Osteoblast (primary cell): ENCODE results near the gene DGKI. TPM values are rescaled to one million over a fixed set of nuclear protein-coding genes. Genes with fewer than 3 reads are reported as not detected.

Source experiments
- DNase-seq: peaks from one replicate; pipeline ENCODE4 v3.0.0; 2011; ENCODE audit warnings: low spot score, mixed read lengths; ENCODE audit not compliant: insufficient read length; ENCODE audit errors: missing footprints
- H2AFZ ChIP-seq: 2 replicates; pipeline ENCODE4 v1.6.0; 2011; ENCODE audit warnings: mild to moderate bottlenecking, low read length
- H3K27ac ChIP-seq: 2 replicates; pipeline ENCODE4 v1.5.1; 2011; ENCODE audit warnings: mild to moderate bottlenecking, low read depth, low read length, moderate library complexity
- H3K27me3 ChIP-seq: 2 replicates; pipeline ENCODE4 v1.6.0; 2012; ENCODE audit warnings: mild to moderate bottlenecking, control low read depth, inconsistent platforms, low read length, moderate library complexity; ENCODE audit not compliant: insufficient read depth
- H3K36me3 ChIP-seq: 2 replicates; pipeline ENCODE4 v1.5.1; 2011; ENCODE audit warnings: mild to moderate bottlenecking, low read length, control low read depth, moderate library complexity; ENCODE audit not compliant: insufficient read depth
- H3K4me1 ChIP-seq: 2 replicates; pipeline ENCODE4 v1.5.1; 2011; ENCODE audit warnings: mild to moderate bottlenecking, low read length, control low read depth, moderate library complexity; ENCODE audit not compliant: insufficient read depth
- H3K4me2 ChIP-seq: 2 replicates; pipeline ENCODE4 v1.6.0; 2011; ENCODE audit warnings: mild to moderate bottlenecking, low read length; ENCODE audit not compliant: insufficient read depth
- H3K4me3 ChIP-seq: fragments of 200-600 bp; sonication (generic); 3 replicates; pipeline ENCODE4 v1.5.1; 2012; ENCODE audit warnings: mild to moderate bottlenecking, low read length, inconsistent platforms; ENCODE audit not compliant: insufficient read depth
- H3K79me2 ChIP-seq: 2 replicates; pipeline ENCODE4 v1.6.0; 2012; ENCODE audit warnings: mild to moderate bottlenecking, low read length, control low read depth, inconsistent platforms; ENCODE audit not compliant: insufficient read depth
- H3K9me3 ChIP-seq: 2 replicates; pipeline ENCODE4 v1.5.1; 2011; ENCODE audit warnings: low read depth, low read length, control low read depth
- H4K20me1 ChIP-seq: 2 replicates; pipeline ENCODE4 v1.6.0; 2012; ENCODE audit warnings: mild to moderate bottlenecking, low read length, control low read depth; ENCODE audit not compliant: insufficient read depth
- total RNA-seq: library from RNA; depleted of rRNA; stranded (reverse); fragments of >200 nt; gene quantifications from 2 replicates; pipeline ENCODE4 v1.2.3, GENCODE V29; 2012
- TF ChIP-seq, protein P1 (sequence below): IDR thresholded peaks from 2 replicates; pipeline ENCODE4 v1.5.1; 2011; ENCODE audit warnings: mild to moderate bottlenecking, low read depth, low read length, moderate library complexity; ENCODE audit errors: extremely low read depth

DGKI gene
- total RNA-seq, 1 donor = 19.2 TPM

- no peak for DNase-seq
- H3K4me3 ChIP-seq = peak overlapping the region; percentile 71
- peak overlapping the region; percentile 90 for H3K4me2 ChIP-seq
Observed at GRCh38 chr7:137342828-137343261, 503.9 kb downstream of the DGKI start.

DNA sequence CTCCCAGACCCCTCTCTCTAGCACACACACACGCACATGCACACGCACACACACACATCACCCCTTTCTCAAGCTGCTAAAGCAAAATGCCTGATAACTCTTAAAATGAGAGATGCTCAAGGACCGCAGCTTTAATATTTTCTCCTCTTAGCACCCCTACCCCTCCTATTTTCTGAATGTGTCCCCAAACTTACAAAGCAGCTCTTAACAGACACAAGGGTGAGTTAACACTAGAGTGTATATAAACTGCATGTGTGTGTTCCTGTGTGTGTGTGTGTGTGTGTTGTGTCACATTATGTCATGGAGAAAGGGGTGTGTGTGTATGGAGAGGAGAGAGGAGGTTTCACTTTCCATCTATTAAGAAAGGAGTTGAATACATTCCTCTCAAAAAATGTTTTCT lies 504.5 kb downstream of the DGKI start:
- TF ChIP-seq, protein P1, sequence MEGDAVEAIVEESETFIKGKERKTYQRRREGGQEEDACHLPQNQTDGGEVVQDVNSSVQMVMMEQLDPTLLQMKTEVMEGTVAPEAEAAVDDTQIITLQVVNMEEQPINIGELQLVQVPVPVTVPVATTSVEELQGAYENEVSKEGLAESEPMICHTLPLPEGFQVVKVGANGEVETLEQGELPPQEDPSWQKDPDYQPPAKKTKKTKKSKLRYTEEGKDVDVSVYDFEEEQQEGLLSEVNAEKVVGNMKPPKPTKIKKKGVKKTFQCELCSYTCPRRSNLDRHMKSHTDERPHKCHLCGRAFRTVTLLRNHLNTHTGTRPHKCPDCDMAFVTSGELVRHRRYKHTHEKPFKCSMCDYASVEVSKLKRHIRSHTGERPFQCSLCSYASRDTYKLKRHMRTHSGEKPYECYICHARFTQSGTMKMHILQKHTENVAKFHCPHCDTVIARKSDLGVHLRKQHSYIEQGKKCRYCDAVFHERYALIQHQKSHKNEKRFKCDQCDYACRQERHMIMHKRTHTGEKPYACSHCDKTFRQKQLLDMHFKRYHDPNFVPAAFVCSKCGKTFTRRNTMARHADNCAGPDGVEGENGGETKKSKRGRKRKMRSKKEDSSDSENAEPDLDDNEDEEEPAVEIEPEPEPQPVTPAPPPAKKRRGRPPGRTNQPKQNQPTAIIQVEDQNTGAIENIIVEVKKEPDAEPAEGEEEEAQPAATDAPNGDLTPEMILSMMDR = no peak

More at GRCh38 chr7:137342828-137343261, 503.9 kb downstream of the DGKI start:
- H3K27me3 ChIP-seq = no peaks in the 10 kb centered on the region
- H4K20me1 ChIP-seq = no peaks in the 10 kb centered on the region
- H3K36me3 ChIP-seq = no peaks in the 10 kb centered on the region
- peak overlapping the region; percentile 93 for H2AFZ ChIP-seq
- no peak overlapping the region for H3K27ac ChIP-seq
- H3K9me3 ChIP-seq = no peaks in the 10 kb centered on the region
- H3K79me2 ChIP-seq = no peaks in the 10 kb centered on the region
- TF ChIP-seq, protein P1 = no peak
- peaks cover 6% of the 10 kb centered on the region for H3K4me1 ChIP-seq

DNA sequence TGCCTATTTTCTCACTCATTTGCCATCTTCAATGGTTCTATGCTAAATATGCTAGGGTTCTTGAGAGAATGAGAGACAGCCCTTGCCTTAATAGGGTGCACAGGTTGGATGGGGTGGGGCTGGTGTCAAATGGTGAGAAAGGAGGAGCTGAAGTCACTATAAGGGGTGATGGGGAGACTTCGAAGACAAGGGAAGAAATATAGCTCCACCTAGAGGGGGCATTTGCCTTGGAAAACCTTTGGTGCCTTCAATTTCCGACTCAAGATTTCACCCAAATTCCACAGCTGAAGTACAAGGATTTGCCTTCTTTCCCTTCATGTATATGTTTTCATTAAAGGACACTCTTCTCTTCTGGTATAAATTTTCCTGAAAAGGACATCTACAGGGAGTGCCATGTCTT lies 508.9 kb downstream of the DGKI start:
- TF ChIP-seq, protein P1 = peak; percentile 37

More for the DNA sequence above, 504.5 kb downstream of the DGKI start:
- H3K27ac ChIP-seq = no peak overlapping the region
- peak; percentile 17 for DNase-seq
- H3K4me1 ChIP-seq = peaks cover 6% of the 10 kb centered on the region
- no peaks in the 10 kb centered on the region for H3K79me2 ChIP-seq
- H3K4me3 ChIP-seq = no peak overlapping the region
- no peaks in the 10 kb centered on the region for H3K27me3 ChIP-seq
- H3K9me3 ChIP-seq = no peaks in the 10 kb centered on the region
- no peaks in the 10 kb centered on the region for H3K36me3 ChIP-seq
- no peaks in the 10 kb centered on the region for H4K20me1 ChIP-seq
- peak overlapping the region; percentile 13 for H2AFZ ChIP-seq
- H3K4me2 ChIP-seq = peak overlapping the region; percentile 90

GRCh38 chr7:137335814-137336213 lies 511.0 kb downstream of the DGKI start:
- DNase-seq = no peak
- H3K4me1 ChIP-seq = peaks cover 9% of the 10 kb centered on the region
- H4K20me1 ChIP-seq = no peaks in the 10 kb centered on the region
- no peak overlapping the region for H3K4me2 ChIP-seq
- no peak overlapping the region for H3K4me3 ChIP-seq
- H3K27ac ChIP-seq = no peak overlapping the region
- H3K36me3 ChIP-seq = no peaks in the 10 kb centered on the region
- no peaks in the 10 kb centered on the region for H3K9me3 ChIP-seq
- no peaks in the 10 kb centered on the region for H3K79me2 ChIP-seq
- TF ChIP-seq, protein P1 = no peak
- no peak overlapping the region for H2AFZ ChIP-seq
- H3K27me3 ChIP-seq = no peaks in the 10 kb centered on the region

More for the DNA sequence above, 508.9 kb downstream of the DGKI start:
- H3K27me3 ChIP-seq = no peaks in the 10 kb centered on the region
- H4K20me1 ChIP-seq = no peaks in the 10 kb centered on the region
- H3K36me3 ChIP-seq = no peaks in the 10 kb centered on the region
- H3K79me2 ChIP-seq = no peaks in the 10 kb centered on the region
- H3K27ac ChIP-seq = no peak overlapping the region
- no peak overlapping the region for H3K4me3 ChIP-seq
- peaks cover 3% of the 10 kb centered on the region for H3K4me1 ChIP-seq
- H3K9me3 ChIP-seq = no peaks in the 10 kb centered on the region
- H2AFZ ChIP-seq = no peak overlapping the region
- DNase-seq = no peak
- H3K4me2 ChIP-seq = no peak overlapping the region
